H1 (cell line): ENCODE data around the gene LDLRAD4. TPM values are rescaled to one million over a fixed set of nuclear protein-coding genes. Genes with fewer than 3 reads are reported as not detected.

ENCODE experiments used
- CTCF ChIA-PET: fragments of 300-600 bp; sonication (Branson Sonifier 250); formaldehyde crosslinking; loops from one replicate; lab custom pipeline; 2021; ENCODE audit not compliant: partially characterized antibody; lab: Charles Lee
- POLR2A ChIA-PET: fragments of 300-600 bp; sonication (Branson Sonifier 250); formaldehyde crosslinking; loops from one replicate; lab custom pipeline; 2021; ENCODE audit warnings: inconsistent platforms; ENCODE audit not compliant: partially characterized antibody; lab: Charles Lee
- DNase-seq, 2 experiments: peaks; one replicate each; pipeline versions ENCODE4 v3.0.0 to v3.0.0-alpha.2; 2010 to 2022; ENCODE audit warnings: low spot score in 2 of 2, low read depth in 1 of 2, mixed read lengths in 1 of 2
- FAIRE-seq: peaks from 2 replicates; lab custom pipeline; 2011; peaks lifted over from hg19 to GRCh38; lab: Jason Lieb, UNC
- H2AFZ ChIP-seq: 2 replicates; pipeline ENCODE4 v1.8.1; 2012; ENCODE audit warnings: low read length, inconsistent platforms
- H2AK5ac ChIP-seq: 2 replicates; pipeline ENCODE4 v1.6.1; 2013; ENCODE audit warnings: low read depth, low read length
- H2BK120ac ChIP-seq: replicated peaks from 2 replicates; pipeline ENCODE3; 2013; ENCODE audit warnings: low read depth, low read length, inconsistent platforms
- H2BK12ac ChIP-seq: 2 replicates; pipeline ENCODE4 v1.6.1; 2013; ENCODE audit warnings: low read depth, low read length
- H2BK15ac ChIP-seq: 2 replicates; pipeline ENCODE4 v1.6.1; 2013; ENCODE audit warnings: low read length
- H2BK20ac ChIP-seq: 2 replicates; pipeline ENCODE4 v1.6.1; 2013; ENCODE audit warnings: low read length
- H2BK5ac ChIP-seq: 2 replicates; pipeline ENCODE4 v1.6.1; 2013; ENCODE audit warnings: low read depth, low read length
- H3K14ac ChIP-seq: 2 replicates; pipeline ENCODE4 v1.6.1; 2013; ENCODE audit warnings: inconsistent platforms; ENCODE audit not compliant: insufficient read length
- H3K18ac ChIP-seq: 2 replicates; pipeline ENCODE4 v1.6.1; 2013; ENCODE audit warnings: low read length; ENCODE audit errors: extremely low read depth
- H3K23ac ChIP-seq: 2 replicates; pipeline ENCODE4 v1.6.1; 2013; ENCODE audit warnings: inconsistent platforms; ENCODE audit not compliant: insufficient read length
- H3K23me2 ChIP-seq: 2 replicates; pipeline ENCODE4 v1.6.1; 2013; ENCODE audit warnings: low read depth, low read length
- H3K27ac ChIP-seq: 2 replicates; pipeline ENCODE4 v1.6.1; 2011; ENCODE audit warnings: low read depth, low read length, inconsistent platforms
- H3K27me3 ChIP-seq, 4 experiments: replicated peaks in 1 of 4; 1 replicate in 1 of 4; 2 replicates in 3 of 4; pipeline versions ENCODE4 v1.6.1 to v1.8.1; 2011 to 2013; ENCODE audit warnings: low read length in 3 of 4, mild to moderate bottlenecking in 3 of 4, inconsistent platforms in 2 of 4, mixed read lengths in 2 of 4, moderate library complexity in 1 of 4; ENCODE audit not compliant: control insufficient read depth in 3 of 4, insufficient read depth in 3 of 4; ENCODE audit errors: extremely low read depth in 1 of 4
- H3K36me3 ChIP-seq, 4 experiments: 2 replicates each; pipeline versions ENCODE4 v1.6.1 to v1.8.1; 2011 to 2013; ENCODE audit warnings: mild to moderate bottlenecking in 4 of 4, low read length in 3 of 4, moderate library complexity in 2 of 4, control low read depth in 1 of 4, inconsistent platforms in 1 of 4; ENCODE audit not compliant: insufficient read depth in 4 of 4, control insufficient read depth in 2 of 4
- H3K4ac ChIP-seq: replicated peaks from 2 replicates; pipeline ENCODE3; 2013; ENCODE audit warnings: low read length, low read depth, mixed read lengths, inconsistent platforms; ENCODE audit not compliant: insufficient read length
- H3K4me1 ChIP-seq, 4 experiments: replicated peaks in 1 of 4; 1 replicate in 1 of 4; 2 replicates in 3 of 4; pipeline versions ENCODE4 v1.6.1 to v1.8.1; 2011 to 2013; ENCODE audit warnings: low read length in 3 of 4, inconsistent platforms in 2 of 4, mixed read lengths in 1 of 4; ENCODE audit not compliant: insufficient read depth in 4 of 4, control insufficient read depth in 3 of 4
- H3K4me2 ChIP-seq, 2 experiments: 2 replicates each; pipeline versions ENCODE4 v1.6.1 to v1.8.1; 2011 to 2013; ENCODE audit warnings: low read depth in 2 of 2, low read length in 2 of 2, control low read depth in 1 of 2, inconsistent platforms in 1 of 2, mild to moderate bottlenecking in 1 of 2; ENCODE audit not compliant: insufficient read depth in 1 of 2
- H3K4me3 ChIP-seq, 4 experiments: fragments of 200-600, 300-600 bp in 1 of 4; sonication (generic), shearing (Covaris generic), sonication (Bioruptor Twin) in 1 of 4; 2 replicates each; pipeline versions ENCODE4 v1.5.1 to v1.8.1; 2011 to 2016; ENCODE audit warnings: low read length in 4 of 4, low read depth in 3 of 4, control low read depth in 2 of 4, inconsistent platforms in 2 of 4, mild to moderate bottlenecking in 2 of 4, mixed read lengths in 1 of 4, moderate library complexity in 1 of 4; ENCODE audit not compliant: insufficient read depth in 2 of 4; ENCODE audit errors: extremely low read depth in 1 of 4
- H3K56ac ChIP-seq: replicated peaks from 2 replicates; pipeline ENCODE3; 2013; ENCODE audit warnings: low read depth, mild to moderate bottlenecking, mixed read lengths, low read length, inconsistent platforms; ENCODE audit not compliant: insufficient read length
- H3K79me1 ChIP-seq: 2 replicates; pipeline ENCODE4 v1.6.1; 2013; ENCODE audit warnings: low read depth, low read length, control low read depth
- H3K79me2 ChIP-seq, 2 experiments: 2 replicates each; pipeline versions ENCODE4 v1.6.1 to v1.8.1; 2012 to 2013; ENCODE audit warnings: low read length in 2 of 2, mild to moderate bottlenecking in 2 of 2, inconsistent platforms in 1 of 2; ENCODE audit not compliant: insufficient read depth in 2 of 2, control insufficient read depth in 1 of 2
- H3K9ac ChIP-seq, 4 experiments: replicated peaks in 1 of 4; 1 replicate in 1 of 4; 2 replicates in 3 of 4; pipeline versions ENCODE4 v1.6.1 to v1.8.1; 2011 to 2013; ENCODE audit warnings: low read depth in 3 of 4, low read length in 3 of 4, control low read depth in 2 of 4, mild to moderate bottlenecking in 2 of 4, moderate library complexity in 2 of 4, inconsistent platforms in 1 of 4; ENCODE audit errors: extremely low read depth in 1 of 4
- H3K9me3 ChIP-seq, 2 experiments: 2 replicates each; pipeline versions ENCODE4 v1.6.1 to v1.8.1; 2012 to 2013; ENCODE audit warnings: mild to moderate bottlenecking in 2 of 2, moderate library complexity in 2 of 2, control low read depth in 1 of 2, inconsistent platforms in 1 of 2, low read depth in 1 of 2, low read length in 1 of 2, mixed read lengths in 1 of 2; ENCODE audit not compliant: insufficient read depth in 2 of 2
- H4K20me1 ChIP-seq, 2 experiments: replicated peaks in 1 of 2; 2 replicates each; pipeline versions ENCODE3 to v1.8.1; 2011 to 2013; ENCODE audit warnings: inconsistent platforms in 2 of 2, low read length in 2 of 2, mild to moderate bottlenecking in 1 of 2; ENCODE audit not compliant: insufficient read depth in 2 of 2, control insufficient read depth in 1 of 2
- H4K5ac ChIP-seq: 2 replicates; pipeline ENCODE4 v1.6.1; 2013; ENCODE audit warnings: low read length, low read depth, mixed read lengths, inconsistent platforms; ENCODE audit not compliant: insufficient read length
- H4K8ac ChIP-seq: 2 replicates; pipeline ENCODE4 v1.8.0; 2013; ENCODE audit warnings: mild to moderate bottlenecking, moderate library complexity, low read length, inconsistent platforms; ENCODE audit not compliant: insufficient read depth; ENCODE audit errors: extremely low read depth
- H4K91ac ChIP-seq: replicated peaks from 2 replicates; pipeline ENCODE3; 2013; ENCODE audit warnings: low read length, mixed read lengths, inconsistent platforms; ENCODE audit not compliant: insufficient read length
- NANOG ChIP-seq: IDR thresholded peaks from 2 replicates; pipeline ENCODE4 v1.6.1; 2011; ENCODE audit warnings: low read length, low read depth, mild to moderate bottlenecking, inconsistent platforms; ENCODE audit not compliant: insufficient read depth, poor library complexity, severe bottlenecking
- POLR2A ChIP-seq, 2 experiments: IDR thresholded peaks; 1 replicate in 1 of 2; 2 replicates in 1 of 2; pipeline ENCODE4 v1.6.1; 2011; ENCODE audit warnings: low read depth in 2 of 2, low read length in 2 of 2, mild to moderate bottlenecking in 2 of 2; ENCODE audit errors: control extremely low read depth in 1 of 2
- WGBS, 2 experiments: shearing (Covaris generic) in 1 of 2; methylation state at CpG; one replicate each; pipeline versions ENCODE4 v1.1.6 to v1.1.7; 2013 to 2015; ENCODE audit warnings: low lambda C conversion rate in 2 of 2, mixed read lengths in 2 of 2, inconsistent platforms in 1 of 2, low coverage in 1 of 2, missing lambda C conversion rate in 1 of 2; ENCODE audit not compliant: insufficient replicate concordance in 2 of 2, insufficient coverage in 1 of 2, insufficient read length in 1 of 2; ENCODE audit errors: extremely low coverage in 1 of 2, missing lambda C conversion rate in 1 of 2; 5-methylcytosine and 5-hydroxymethylcytosine counted together
- polyA plus RNA-seq, 7 experiments: library from polyadenylated mRNA; depleted of rRNA in 3 of 7; stranded (reverse) in 5 of 7; unstranded in 2 of 7; fragments of >200 nt in 5 of 7; fragments of 200-250 nt in 2 of 7; gene quantifications; 1 replicate in 5 of 7; 2 replicates in 1 of 7; 4 replicates in 1 of 7; pipeline versions ENCODE4 v1.2.1 to v1.2.3, GENCODE V29; 2011 to 2013; ENCODE audit warnings: missing spikeins in 2 of 7, mixed read lengths in 2 of 7
- total RNA-seq: library from RNA; stranded (reverse); fragmentation: NEBNext Ultra II Directional; extraction: Animal tissue kit (Norgen Biotek cat#: 25700); gene quantifications from 2 replicates; pipeline ENCODE4 v1.2.1, GENCODE V29; 2021

LDLRAD4 gene
- total and polyA plus RNA-seq, 2 of the 8 experiments (the other 6 are each of a cell fraction or from before 2014, with no cell fraction given): 0.77 to 1.4 TPM

- Histone ChIP-seq H2BK12ac (no peak overlapping the region), H3K23ac (no peak overlapping the region), H3K36me3 (no peaks in the 10 kb centered on the region), H3K23me2 (no peaks in the 10 kb centered on the region)
- TF ChIP-seq NANOG (no peak), POLR2A (IDR thresholded peaks at IDR 0.05; ENCODE audit: control extremely low read depth in 1 of 2, low read depth in 2 of 2, low read length in 2 of 2) (no peak)
- TF ChIP-seq, all 59 proteins: peak for 0
- H2BK120ac ChIP-seq: no peak overlapping the region
- DNase-seq (no peak), FAIRE-seq (no peak)
- H2BK15ac ChIP-seq: no peak overlapping the region
- no peak overlapping the region for H3K27ac ChIP-seq
- POLR2A ChIA-PET: no interaction called here
- 93% methylated on average over 5 of the region's 5 CpGs; no CpG with 5 or more reads in 1 of the 2 experiments for WGBS, 2 experiments
- H2BK5ac ChIP-seq: no peak overlapping the region
- no peak overlapping the region for H3K18ac ChIP-seq
- CTCF ChIA-PET: interaction anchor here (1.3 kb wide), 1 partner anchor 48 kb away, joined by 3 read pairs; no protein-coding TSS in a partner anchor
- H3K27me3 ChIP-seq: no peaks in the 10 kb centered on the region; a peak in 1 of 7 replicates
- no peak overlapping the region for H3K9ac ChIP-seq
- no peak overlapping the region for H3K14ac ChIP-seq
- no peak overlapping the region for H3K4ac ChIP-seq
- no peaks in the 10 kb centered on the region for H3K79me1 ChIP-seq
- no peak overlapping the region for H2BK20ac ChIP-seq
- H2AK5ac ChIP-seq: no peak overlapping the region
- peaks cover 0 to 5% (median 4%) of the 10 kb centered on the region in 4 experiments; a peak in 4 of 7 replicates for H3K4me1 ChIP-seq
- H4K5ac ChIP-seq: no peak overlapping the region
- no peak overlapping the region for H2AFZ ChIP-seq
- no peak overlapping the region for H3K56ac ChIP-seq
- H3K79me2 ChIP-seq: no peaks in the 10 kb centered on the region
- H4K91ac ChIP-seq: no peak overlapping the region
- no peak overlapping the region for H3K4me3 ChIP-seq
- no peaks in the 10 kb centered on the region for H4K20me1 ChIP-seq
- H3K4me2 ChIP-seq: no peak overlapping the region
- H4K8ac ChIP-seq: no peak overlapping the region
- peaks cover 0 to 3% of the 10 kb centered on the region in 2 experiments; a peak in 1 of 4 replicates for H3K9me3 ChIP-seq
Observed at GRCh38 chr18:13633700-13634099, 415.1 kb downstream of the LDLRAD4 start.
